Activated CD4-positive, alpha-beta T cell treated with anti-CD3 and anti-CD28 coated beads, Interleukin-2, amount 50 U/mL, for 48 hours (primary cell): ENCODE measurements around the gene NCKAP5.

Source experiments
- DNase-seq, 2 experiments: peaks; one replicate each; pipeline ENCODE4 v3.0.0-alpha.2; 2020

NCKAP5 gene

GRCh38 chr2:133416736-133417135, 151.5 kb downstream of the NCKAP5 start:
- no peak for DNase-seq

GRCh38 chr2:133416146-133416545, 152.1 kb downstream of the NCKAP5 start:
- DNase-seq, result no peak

- DNase-seq, result no peak
These were observed 152.9 kb downstream of the NCKAP5 start for GRCh38 chr2:133415210-133415876.

GRCh38 chr2:133414486-133415209, 153.6 kb downstream of the NCKAP5 start:
- DNase-seq, result no peak

- no peak for DNase-seq
These were observed 154.4 kb downstream of the NCKAP5 start for GRCh38 chr2:133413863-133414262.

GRCh38 chr2:133412694-133413093, 155.6 kb downstream of the NCKAP5 start:
- DNase-seq, result no peak

GRCh38 chr2:133411857-133412256, 156.4 kb downstream of the NCKAP5 start:
- no peak for DNase-seq

GRCh38 chr2:133411101-133411500, 157.2 kb downstream of the NCKAP5 start:
- DNase-seq, result no peak

GRCh38 chr2:133409581-133410285, 158.5 kb downstream of the NCKAP5 start:
- DNase-seq, result no peak

- DNase-seq, result no peak
These were observed 159.6 kb downstream of the NCKAP5 start for GRCh38 chr2:133408671-133409070.

GRCh38 chr2:133407341-133407740, 160.9 kb downstream of the NCKAP5 start:
- no peak for DNase-seq

- DNase-seq, result no peak
These were observed 163.0 kb downstream of the NCKAP5 start for GRCh38 chr2:133405252-133405651.

GRCh38 chr2:133400411-133400810, 167.9 kb downstream of the NCKAP5 start:
- no peak for DNase-seq

GRCh38 chr2:133393895-133394294, 174.4 kb downstream of the NCKAP5 start:
- DNase-seq, result no peak

GRCh38 chr2:133390156-133390555, 178.1 kb downstream of the NCKAP5 start:
- DNase-seq, result no peak

GRCh38 chr2:133389569-133389968, 178.7 kb downstream of the NCKAP5 start:
- DNase-seq, result no peak

GRCh38 chr2:133382566-133382965, 185.7 kb downstream of the NCKAP5 start:
- no peak for DNase-seq

GRCh38 chr2:133380991-133381390, 187.3 kb downstream of the NCKAP5 start:
- DNase-seq, result no peak

GRCh38 chr2:133378928-133379549, 189.2 kb downstream of the NCKAP5 start:
- DNase-seq, result no peak

- no peak for DNase-seq
These were observed 189.9 kb downstream of the NCKAP5 start for GRCh38 chr2:133378386-133378785.

- no peak for DNase-seq
These were observed 190.7 kb downstream of the NCKAP5 start for GRCh38 chr2:133377599-133377998.

- DNase-seq, result no peak
These were observed 191.2 kb downstream of the NCKAP5 start for GRCh38 chr2:133377021-133377481.

GRCh38 chr2:133374781-133375180, 193.5 kb downstream of the NCKAP5 start:
- no peak for DNase-seq
